Measurements from ENCODE around the gene TFF2.

DNA sequence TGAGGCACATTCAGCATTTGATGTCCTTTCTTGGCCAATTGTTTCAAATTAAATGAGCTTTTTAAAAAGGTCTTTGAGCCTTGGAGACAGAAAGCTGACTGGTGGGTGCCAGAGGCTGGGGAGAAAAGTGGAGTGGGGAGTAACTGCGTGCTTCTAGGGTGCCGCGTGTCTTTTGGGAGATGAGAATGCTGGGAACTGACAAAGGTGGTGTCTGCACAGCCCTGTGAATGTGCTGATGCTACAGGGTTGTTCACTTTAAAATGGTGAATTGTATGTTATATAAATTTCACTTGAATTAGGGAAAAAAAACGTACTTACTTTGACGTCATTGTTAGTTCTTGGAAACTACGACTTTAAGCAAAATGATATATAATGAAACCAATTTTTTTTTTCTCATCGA, 23.7 kb upstream of the TFF2 start:
- TF ChIP-seq, protein P1, sequence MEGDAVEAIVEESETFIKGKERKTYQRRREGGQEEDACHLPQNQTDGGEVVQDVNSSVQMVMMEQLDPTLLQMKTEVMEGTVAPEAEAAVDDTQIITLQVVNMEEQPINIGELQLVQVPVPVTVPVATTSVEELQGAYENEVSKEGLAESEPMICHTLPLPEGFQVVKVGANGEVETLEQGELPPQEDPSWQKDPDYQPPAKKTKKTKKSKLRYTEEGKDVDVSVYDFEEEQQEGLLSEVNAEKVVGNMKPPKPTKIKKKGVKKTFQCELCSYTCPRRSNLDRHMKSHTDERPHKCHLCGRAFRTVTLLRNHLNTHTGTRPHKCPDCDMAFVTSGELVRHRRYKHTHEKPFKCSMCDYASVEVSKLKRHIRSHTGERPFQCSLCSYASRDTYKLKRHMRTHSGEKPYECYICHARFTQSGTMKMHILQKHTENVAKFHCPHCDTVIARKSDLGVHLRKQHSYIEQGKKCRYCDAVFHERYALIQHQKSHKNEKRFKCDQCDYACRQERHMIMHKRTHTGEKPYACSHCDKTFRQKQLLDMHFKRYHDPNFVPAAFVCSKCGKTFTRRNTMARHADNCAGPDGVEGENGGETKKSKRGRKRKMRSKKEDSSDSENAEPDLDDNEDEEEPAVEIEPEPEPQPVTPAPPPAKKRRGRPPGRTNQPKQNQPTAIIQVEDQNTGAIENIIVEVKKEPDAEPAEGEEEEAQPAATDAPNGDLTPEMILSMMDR (optimal IDR thresholded peaks at IDR 0.05 in 1 of 3, IDR thresholded peaks at IDR 0.05 in 1 of 3, conservative IDR thresholded peaks at IDR 0.05 in 1 of 3; ENCODE audit: extremely low read depth in 1 of 3, insufficient read depth in 2 of 3, low read length in 3 of 3) = no peak
- no peak for TF ChIP-seq EZH2 (IDR thresholded peaks at IDR 0.05; ENCODE audit: low read length)

Measured in keratinocyte (primary cell).